Stimulated activated CD4-positive, alpha-beta T cell treated with anti-CD3 and anti-CD28 coated beads, Interleukin-4, amount 100 ng/mL, for 24 hours (primary cell): Measurements from ENCODE around the gene PLAAT5.
"Not testable (repeated sequence)": the region's sequence is repeated elsewhere in the genome, so short reads cannot be mapped to it uniquely, and the experiment has no call there.

Experiments used
- DNase-seq: peaks from one replicate; pipeline ENCODE4 v3.0.0-alpha.2; 2020

Gene PLAAT5, protein sequence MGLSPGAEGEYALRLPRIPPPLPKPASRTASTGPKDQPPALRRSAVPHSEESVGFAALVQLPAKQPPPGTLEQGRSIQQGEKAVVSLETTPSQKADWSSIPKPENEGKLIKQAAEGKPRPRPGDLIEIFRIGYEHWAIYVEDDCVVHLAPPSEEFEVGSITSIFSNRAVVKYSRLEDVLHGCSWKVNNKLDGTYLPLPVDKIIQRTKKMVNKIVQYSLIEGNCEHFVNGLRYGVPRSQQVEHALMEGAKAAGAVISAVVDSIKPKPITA

DNA sequence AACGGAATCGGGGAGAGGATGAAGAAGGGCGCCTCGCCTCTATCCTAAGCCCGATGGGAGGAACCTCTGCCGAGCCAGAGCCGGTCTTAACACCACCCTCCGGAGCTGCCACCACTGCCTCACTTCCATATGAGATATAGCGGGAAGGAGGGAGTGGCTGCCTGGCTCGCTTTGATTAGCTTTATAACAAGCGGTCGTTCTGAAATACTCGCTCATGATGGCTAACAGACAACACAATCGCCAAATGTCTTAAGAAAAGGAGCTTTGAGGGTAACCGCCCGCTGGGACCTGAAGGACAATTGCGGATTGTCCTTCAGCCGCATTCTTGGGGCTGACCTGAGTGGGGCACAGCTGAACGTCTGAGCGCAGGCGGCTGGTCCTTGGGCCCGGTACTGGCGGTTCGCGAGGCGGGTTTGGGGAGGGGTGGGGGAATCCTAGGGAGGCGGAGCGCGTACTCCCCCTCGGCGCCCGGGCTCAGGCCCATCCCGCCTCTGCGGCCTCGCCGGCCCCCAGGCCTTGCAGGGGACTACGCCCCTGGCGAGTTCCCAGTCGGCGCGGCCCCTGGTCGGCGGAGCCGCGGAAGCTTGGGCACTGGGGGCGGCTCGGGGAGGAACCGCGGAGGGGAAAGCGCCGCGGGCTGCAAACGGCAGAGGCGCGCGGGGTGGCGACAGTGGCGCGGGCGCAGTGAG is at the start of gene PLAAT5:
TSS of gene PLAAT5 (minus strand) at position 617 of the 689 bp plus-strand sequence. CDS start at position 484, 133 bp downstream.
- DNase-seq: no peak

DNA sequence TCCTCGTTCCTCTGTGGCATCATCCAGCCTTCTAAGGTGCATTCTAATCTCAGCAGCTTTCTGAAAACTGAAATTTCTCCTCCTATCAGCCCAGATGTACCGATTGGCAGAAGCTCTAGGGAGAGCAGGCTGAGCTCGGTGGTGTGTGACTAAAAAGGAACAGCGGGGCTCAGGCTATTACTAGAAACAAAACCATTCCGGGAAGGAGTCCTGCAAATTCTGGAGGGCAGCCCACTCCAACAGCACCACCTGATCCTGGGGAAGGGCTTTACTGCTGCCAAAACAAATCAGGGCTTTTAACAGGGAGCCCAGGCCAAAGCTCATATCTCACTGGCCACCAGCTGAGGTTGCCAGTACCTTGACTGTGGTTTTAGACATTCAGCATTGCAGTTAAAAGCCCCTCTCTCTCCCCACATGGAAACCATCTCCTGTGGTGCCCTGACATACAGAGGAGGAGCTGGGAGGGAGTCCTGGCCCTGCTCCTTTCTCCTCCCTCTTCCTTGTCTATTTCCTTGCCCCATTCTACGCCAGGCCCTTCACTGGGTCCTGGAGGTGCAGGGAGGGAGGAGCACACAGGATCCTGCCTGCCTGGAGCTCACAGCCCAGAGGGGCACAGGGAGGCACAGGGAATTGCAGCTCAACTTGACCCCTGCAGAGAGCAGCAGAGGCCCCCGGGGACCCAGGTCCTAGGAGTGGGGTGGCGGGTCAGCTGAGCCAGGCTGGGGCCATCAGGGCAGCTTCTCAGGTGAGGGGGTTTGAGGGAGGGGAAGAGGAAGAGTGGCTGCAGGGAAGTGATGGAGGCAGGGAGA is 46.5 kb upstream of the PLAAT5 start:
- no peak for DNase-seq

DNA sequence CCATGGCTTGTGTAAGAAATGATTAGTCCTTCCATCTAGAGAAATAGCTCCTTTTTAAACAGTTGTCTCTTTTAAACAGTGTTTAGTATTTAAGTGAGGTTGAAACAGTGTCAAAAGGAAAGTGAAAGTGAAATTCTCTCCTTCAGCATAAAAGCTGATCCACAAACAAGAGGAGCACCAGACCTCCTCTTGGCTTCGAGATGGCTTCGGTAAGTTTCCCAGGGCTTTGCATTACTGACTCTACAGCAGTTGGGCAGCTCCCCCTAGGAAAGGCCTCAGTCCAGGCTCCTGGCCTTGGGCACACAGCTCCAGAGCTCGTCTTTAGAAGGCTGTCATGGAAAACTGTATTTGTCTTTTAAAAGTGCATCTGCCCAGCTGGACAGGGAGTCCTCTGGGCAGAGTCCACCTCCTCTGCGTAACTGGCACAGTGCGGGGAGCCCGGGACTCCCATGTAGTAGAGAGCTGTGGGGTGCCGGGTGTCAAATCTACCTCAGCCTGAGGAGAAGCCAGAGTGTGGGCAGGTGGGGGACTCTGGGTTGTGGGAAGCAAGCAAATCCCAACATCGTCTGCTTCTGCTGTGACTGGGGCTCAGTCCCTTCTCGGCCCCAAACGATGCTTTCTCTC is 45.8 kb upstream of the PLAAT5 start, which contains the start of gene PLAAT4:
TSS of gene PLAAT4 (plus strand) at position 140 of the 624 bp plus-strand sequence. CDS start at position 201, 61 bp downstream.
- DNase-seq: peak; percentile 34

DNA sequence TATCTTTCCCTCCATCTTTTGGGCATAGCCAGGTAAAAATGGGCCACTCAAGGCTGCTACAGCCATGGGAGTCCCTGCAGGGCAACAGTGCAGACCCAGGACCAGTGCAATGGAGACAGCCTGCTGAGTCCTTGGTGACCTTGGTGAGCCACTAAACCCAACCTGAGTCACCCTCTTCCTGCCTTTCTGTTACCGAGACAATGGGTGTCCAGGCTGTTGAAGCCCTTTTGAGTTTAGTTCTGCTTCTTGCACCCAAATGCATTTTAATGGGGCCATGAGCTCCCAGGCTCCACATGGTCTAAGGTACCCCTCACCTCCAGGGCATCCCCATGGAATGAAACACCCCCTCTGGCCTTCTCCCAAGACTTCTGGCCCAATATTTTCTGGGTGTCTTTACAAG is 44.8 kb upstream of the PLAAT5 start:
- DNase-seq: peak; percentile 28

DNA sequence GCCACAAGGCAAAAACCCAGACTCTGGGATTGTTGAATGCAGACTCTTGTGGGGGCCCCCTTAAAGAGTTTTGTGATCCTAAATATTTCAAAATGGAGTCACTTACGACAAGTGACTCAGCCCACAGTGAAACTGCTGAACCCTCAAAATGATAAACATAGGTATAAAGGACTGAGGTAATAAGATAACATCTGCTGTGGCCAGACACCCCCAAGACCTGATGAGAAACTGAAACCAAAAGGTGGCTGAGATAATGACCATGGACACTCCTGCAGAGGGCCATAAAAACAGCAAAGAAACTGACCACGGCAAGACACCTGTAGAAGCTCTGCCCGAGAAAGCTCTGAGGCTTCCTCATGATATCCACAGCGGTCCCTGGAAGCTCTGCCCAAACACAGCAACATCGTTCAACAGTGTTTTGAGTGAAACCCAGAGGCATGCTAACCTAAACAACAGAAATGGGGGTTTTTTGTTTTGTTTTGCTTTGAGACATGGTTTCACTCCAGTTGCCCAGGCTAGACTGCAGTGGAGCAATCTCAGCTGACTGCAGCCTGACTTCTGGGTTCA is 44.0 kb upstream of the PLAAT5 start:
- no peak for DNase-seq

DNA sequence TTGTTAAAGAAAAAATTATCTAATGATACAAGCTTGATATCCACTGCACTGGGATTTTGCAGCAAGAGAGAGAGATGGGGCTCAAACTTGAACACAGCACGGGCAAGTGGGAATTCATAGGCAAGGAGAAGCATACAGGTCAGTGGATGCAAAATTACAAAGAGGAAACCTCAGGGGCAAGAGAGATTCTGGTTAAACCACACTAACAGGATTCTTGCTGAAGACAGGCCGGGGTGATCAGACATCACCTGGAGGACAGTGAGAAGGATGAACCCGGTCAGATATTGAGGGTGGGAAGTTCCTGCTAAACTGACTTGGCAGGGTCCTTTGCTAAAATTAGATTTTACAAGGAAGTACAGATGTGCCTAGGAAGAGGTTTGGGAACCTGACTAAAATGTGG is 43.1 kb upstream of the PLAAT5 start:
- no peak for DNase-seq

DNA sequence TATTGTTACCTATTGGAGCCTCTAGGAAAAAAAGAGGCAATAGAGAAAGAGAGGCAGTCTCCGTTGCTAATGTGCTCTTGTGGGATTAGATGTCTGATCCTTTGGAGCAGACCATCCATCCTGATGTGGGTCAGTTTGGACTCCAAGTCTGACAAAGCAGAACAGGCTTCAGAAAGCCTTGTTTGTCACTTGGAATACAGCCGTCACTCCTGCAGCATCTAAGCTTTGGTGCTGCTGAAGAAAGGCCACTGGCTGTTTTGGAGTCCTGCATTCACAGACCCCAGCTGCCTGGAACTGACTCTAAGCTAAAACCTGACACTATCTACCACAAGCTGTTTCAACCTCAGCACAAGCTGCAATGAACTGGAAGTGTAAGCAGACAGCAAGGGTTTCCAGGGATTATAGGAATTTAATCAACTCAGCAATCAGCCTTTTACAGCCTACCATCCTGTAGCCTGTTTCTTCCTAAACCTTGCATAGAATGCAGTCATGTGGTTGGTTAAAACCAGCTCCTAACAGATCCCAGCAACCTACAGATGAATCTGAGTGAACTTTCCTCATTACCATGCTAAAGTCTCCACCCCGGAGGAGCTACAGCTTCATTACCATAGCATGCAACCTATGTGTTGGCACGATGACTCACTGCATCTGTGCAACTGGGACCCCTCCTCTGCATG is 42.0 kb upstream of the PLAAT5 start:
- DNase-seq: no peak

DNA sequence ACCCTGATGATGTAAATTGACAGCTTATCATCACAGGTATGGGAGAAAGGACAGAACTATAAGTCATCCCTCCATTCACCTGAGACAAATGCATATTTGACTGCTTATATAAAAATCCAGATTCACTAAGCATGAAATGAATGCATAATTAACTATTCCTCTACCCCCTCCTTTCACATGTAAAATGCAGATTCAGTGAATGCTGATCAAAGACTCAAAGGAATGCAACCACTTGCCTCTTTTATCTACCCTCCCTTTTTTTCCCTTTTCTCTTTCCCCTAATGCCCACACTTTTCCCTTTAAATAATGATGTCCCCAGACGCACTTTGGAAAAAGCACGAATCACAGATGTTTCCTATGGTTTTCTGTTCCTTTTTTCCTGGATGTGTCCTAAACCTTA is 41.1 kb upstream of the PLAAT5 start:
- DNase-seq: no peak

DNA sequence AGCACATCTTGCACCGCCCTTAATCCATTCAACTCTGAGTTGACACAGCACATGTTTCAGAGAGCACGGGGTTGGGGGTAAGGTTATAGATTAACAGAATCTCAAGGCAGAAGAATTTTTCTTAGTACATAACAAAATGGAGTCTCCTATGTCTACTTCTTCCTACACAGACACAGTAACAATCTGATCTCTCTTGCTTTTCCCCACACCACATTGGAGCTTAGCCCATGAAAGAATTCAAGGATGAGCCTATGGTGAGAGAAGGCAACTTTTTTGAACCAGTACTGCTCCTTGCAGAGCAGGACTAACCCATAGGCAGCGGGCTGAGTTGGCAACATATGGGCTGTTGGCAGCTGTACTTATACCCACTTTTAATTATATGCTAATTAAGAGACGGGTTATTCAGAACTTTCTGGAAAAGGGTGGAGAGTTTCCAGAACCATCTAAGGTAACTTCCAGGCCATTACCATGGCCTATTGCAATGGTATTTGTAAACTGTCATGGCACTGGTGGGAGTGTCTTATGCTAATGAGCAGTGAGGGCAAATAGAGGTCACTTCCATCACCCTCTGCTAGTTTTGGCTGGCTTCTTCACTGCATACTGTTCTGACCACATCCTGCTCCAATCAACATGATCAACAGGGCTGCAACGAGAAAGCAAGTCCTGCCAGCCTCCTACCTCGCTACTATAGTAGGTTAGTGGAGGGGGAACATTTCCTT is 40.3 kb upstream of the PLAAT5 start:
- peak; percentile 62 for DNase-seq

DNA sequence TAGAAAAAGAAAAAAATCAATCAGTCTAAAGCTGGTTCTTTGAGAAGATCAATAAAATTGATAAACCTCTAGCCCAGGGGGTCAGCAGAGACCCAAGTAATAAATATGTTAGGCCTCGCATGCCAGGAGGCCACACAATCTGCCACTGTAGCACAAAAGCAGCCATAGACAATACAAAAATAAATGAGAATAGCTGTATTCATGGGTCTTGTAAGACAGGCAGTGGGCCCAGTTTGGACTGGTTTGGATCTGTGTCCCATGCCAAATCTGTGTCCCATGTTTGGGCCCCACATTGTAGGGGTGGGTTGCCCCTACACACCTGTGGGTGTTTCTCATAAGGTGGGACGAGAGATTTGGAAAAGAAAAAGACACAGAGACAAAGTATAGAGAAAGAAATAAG is 39.1 kb upstream of the PLAAT5 start:
- DNase-seq: no peak

DNA sequence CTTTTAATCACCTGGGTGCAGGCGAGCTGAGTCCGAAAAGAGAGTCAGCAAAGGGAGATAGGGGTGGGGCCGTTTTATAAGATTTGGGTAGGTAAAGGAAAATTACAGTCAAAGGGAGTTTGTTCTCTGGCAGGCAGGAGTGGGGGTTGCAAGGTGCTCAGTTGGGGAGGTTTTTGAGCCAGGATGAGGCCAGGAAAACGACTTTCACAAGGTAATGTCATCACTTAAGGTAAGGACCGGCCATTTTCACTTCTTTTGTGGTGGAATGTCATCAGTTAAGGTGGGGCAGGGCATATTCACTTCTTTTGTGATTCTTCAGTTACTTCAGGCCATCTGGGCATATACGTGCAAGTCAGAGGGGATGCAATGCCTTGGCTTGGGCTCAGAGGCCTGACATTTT is 38.4 kb upstream of the PLAAT5 start:
- DNase-seq: not testable (repeated sequence)

DNA sequence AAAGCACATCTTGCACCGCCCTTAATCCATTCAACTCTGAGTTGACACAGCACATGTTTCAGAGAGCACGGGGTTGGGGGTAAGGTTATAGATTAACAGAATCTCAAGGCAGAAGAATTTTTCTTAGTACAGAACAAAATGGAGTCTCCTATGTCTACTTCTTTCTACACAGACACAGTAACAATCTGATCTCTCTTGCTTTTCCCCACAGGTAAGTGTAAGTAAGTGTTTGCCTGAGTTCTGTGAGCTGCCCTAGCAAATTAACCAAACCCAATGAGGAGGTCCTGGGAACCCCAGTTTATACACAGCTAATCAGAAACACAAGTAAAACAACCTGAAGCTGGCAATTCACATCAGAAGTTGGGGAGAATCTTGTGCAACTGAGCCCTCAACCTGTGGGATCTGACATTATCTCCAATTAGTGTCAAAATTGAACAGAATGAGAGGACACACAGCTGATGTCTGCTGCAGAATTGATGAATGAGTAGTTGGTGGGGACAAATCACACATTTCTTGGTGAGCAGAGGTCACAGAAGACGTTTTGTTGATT is 37.8 kb upstream of the PLAAT5 start:
- not testable (repeated sequence) for DNase-seq

DNA sequence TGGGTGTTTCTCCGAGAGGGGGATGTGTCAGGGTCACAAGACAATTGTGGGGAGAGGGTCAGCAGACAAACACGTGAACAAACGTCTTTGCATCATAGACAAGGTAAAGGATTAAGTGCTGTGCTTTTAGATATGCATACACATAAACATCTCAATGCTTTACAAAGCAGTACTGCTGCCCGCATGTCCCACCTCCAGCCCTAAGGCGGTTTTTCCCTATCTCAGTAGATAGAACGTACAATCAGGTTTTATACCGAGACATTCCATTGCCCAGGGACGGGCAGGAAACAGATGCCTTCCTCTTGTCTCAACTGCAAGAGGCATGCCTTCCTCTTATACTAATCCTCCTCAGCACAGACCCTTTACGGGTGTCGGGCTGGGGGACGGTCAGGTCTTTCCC is 37.2 kb upstream of the PLAAT5 start:
- not testable (repeated sequence) for DNase-seq

DNA sequence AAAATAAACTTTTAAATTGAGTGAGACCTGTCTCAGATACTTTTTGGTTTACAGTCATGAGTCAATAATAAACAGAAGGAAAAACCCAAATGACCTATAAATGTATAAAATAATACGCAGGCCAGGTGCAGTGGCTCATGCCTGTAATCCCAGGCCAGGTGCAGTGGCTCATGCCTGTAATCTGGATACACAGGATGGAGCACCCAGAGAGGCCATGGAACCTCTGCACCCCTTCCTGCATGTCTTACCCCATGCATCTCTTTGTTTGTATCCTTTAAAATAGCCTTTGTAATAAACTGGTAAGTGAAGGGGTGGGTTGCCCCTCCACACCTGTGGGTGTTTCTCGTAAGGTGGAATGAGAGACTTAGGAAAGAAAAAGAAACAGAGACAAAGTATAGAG is 36.7 kb upstream of the PLAAT5 start:
- no peak for DNase-seq

DNA sequence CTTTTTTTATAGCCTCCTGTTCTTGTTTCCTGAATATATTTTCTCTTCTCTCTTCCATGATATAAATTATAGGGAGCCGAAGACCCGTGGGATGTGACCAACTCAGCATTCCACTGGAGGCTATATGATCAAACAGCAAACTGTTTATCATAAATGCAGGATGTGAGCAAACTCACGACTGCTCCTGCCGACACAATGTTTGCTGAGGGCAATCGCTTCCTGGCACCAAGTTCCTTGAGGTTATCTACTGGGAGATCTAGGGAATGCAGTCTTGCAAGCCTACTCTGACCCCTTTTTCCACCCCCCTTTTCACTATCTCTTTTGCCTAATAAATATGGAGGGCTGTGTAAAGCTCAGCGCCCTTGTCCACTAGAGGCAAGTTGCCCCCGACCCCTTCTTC is 32.2 kb upstream of the PLAAT5 start:
- no peak for DNase-seq

DNA sequence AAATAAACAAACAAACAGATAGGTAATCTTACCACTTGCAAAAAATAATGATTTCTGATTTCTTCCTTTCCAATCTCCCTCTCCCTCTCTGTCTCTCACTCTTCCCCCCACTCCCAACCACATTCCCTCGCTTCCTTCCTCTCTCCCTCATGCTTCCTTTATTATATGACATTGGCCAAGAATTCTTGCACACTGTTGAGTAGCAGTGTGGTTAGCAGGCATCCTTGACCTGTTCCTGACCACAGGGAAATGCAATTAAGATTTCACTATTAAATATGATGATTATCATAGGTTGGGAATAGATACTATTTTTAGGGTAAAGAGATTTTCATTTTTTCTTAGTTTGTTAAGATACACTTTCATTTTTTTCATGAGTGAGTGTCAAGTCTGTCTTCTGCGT is 30.9 kb upstream of the PLAAT5 start:
- no peak for DNase-seq

DNA sequence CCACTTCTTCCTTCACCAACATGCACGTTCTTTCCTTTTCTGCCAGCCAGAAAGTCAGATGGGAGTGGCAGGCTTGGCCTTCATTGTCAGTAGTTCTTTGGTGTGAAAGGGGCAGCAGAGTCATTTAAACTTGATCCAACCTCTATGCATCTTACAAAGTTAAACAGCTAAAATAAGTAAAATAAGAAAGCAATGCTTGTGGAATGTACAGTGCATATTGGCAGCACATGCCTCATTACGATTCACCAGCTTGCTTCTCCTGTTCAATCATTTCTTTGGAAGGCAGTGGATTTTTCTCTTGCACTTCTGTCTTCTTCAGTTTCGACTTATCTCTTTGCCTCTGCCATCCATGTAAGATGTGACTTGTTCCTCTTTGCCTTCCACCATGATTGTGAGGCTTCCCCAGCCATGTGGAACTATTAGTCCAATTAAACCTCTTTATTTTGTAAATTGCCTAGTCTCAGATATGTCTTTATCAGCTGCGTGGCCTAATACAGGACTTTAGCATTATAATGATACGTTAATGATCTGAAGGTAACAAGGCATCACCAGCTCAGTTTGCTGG is 29.7 kb upstream of the PLAAT5 start:
- DNase-seq: no peak

DNA sequence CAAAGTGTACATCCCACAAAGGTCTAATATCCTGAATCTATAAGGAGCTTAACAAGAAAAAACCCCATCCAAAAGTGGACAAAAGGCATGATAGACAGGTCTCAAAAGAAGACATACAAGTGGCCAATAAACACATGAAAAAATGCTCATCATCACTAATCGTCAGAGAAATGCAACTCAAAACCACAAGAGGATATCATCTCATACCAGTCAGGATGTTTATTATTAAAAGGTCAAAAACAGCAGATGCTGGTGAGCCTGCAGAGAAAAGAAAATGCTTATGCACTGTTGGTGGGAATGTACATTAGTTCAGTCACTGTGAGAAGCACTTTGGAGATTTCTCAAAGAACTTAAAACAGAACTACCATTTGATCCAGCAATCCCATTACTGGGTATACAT is 27.6 kb upstream of the PLAAT5 start:
- DNase-seq: no peak

DNA sequence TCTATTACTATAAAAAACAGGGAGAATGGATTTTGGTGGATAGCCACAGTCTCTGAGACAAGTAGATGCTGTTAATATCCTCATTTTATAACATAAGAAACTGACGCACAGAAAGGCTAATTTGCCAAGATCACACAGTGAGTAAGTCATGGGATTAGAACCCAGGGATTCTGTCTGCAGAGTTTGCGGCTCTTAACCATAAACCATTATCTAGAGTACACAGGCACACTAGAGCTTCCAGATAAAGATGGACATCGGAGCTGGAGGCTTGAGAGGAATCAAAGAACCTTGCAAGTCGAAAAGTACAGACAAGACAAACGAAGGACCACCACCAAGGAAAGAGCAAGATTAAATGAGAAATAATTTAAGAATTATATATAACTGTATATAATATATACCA is 26.2 kb upstream of the PLAAT5 start:
- DNase-seq: no peak

DNA sequence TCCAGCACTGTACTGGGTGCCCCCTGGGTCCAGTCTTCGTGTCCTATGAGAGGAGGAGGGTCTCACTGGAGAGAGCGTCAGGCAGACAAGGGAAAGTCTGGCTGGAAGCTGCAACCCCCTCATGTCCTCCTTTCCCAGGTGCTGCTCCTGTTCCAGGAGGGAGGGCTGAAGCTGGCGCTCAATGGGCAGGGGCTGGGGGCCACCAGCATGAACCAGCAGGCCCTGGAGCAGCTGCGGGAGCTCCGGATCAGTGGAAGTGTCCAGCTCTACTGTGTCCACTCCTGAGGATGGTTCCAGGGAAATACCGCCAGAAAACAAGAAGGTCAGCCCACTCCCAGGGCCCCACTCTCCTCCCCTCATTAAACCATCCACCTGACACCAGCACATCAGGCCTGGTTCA is 25.1 kb upstream of the PLAAT5 start:
- DNase-seq: no peak

DNA sequence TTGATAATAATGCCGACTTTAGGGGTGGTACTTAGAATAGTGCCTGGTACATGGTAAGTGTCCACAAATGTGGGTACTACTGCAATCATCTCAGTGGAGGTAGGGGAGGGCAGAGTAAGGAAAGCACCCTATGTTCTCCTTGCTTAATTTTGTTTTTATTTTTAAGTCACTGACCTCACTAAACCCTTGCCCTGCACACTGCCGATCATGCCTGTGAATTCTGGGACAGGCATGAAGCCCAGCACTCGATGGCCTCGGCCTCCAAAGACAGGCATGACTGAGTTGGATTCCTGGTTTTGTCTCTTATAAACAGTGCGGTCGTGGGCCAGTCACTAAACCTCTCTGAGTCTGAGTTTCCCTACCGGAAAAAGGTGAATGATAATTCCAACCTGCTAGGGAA is 21.8 kb upstream of the PLAAT5 start:
- DNase-seq: no peak
